Stimulated activated CD8-positive, alpha-beta memory T cell treated with anti-CD3 and anti-CD28 coated beads, Interleukin-12 subunit alpha, Interleukin-12 subunit beta, amount 100 ng/mL, for 24 hours (primary cell): ENCODE measurements around the gene KIF26A.
"Not testable (repeated sequence)": the region's sequence is repeated elsewhere in the genome, so short reads cannot be mapped to it uniquely, and the experiment has no call there.

Experiments
- DNase-seq: peaks from one replicate; pipeline ENCODE4 v3.0.0-alpha.2; 2020; ENCODE audit errors: extremely low read depth

Gene KIF26A

DNA sequence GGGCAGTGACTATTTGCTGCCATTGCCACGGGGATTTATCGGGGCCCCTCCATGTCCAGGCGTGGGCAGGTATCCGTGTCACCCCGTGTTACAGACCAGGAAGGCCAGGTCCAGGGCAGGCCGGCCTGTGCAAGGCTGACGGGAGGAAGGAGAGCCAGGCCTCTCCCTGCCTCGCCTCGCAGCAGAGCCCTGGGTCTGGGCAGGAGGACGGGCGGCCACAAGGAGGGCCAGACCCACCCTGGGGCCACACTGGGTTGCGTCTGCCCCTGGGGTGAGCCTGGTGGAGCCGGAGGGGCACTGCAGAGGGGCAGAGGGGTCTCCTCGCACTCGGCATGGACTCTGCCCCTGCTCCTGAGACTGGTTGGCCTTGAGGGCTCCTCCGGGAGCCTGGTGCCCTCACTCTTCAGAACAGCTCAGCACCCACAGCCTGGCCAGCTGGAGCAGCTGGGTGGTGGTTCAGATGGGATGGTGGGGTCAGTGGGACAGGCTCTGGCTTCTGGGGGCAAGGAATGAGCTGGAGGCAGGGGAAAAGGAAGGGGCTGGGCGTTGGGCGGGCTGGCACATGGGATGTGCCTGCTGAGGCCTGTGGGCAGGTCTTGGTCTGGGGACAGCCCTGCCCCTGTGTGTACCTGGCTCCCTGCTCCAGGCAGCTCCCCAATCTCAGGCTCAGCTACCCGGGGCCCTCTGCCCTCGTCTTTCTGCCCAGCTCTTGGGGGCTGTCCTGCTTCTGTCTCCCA lies 53.9 kb downstream of the KIF26A start:
- DNase-seq = no peak

DNA sequence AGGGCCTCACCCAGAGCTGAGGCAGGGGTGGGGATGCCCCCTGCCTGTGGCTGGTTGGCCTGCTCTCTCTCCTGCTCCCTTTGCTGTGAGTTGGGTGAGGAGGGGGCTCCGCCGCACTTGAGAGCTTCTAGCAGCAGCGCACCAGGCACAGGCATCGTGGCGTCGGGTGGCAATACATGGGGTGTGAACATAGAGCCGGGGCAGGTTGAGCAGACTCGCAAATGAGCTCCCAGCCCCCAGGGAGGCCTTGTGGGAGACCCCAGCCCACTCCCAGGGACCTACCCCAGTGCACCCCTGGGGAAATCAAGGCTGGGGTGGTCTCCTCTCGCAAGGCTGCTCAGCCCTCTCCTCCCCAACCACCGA lies 54.5 kb downstream of the KIF26A start:
- DNase-seq = no peak

DNA sequence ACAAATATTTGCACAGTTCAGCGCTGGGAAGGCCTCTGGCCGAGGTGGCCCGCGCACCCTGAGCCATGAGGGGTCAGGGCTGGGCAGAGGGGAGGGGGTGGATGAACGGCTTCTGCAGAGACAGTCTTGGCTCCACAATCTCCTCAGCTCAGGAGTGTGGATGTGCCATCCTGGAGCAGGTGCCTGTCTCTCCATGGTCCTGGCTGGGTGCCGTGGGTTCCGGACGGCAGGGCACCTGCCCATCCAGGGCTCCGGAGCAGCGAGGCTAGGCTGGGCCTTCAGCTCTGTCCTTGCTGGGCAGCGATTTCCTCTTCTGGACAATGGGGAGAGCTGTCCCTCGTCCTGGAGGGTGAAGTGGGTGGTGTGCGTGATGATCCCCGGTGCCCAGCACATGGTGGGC lies 55.6 kb downstream of the KIF26A start:
- no peak for DNase-seq

DNA sequence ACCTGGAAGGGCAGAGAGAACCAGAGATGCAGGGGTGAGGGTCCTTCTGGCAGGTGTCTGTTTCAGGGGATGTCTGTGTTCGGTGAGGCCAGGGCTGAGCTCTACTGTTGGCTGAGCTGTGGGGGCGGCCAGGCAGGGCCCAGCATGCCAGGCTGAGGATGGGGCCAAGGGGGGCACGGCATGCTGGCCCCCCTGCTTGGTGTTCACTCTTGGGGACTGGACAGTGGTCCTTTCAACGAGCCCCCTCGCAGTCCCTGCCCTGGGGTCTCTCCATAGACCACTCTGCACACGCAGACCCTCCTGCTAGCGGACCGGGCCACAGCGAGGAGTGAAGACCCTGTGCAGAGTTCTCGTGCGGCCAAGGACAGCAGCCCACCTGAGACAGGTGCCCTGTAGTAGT lies 56.3 kb downstream of the KIF26A start:
- no peak for DNase-seq

DNA sequence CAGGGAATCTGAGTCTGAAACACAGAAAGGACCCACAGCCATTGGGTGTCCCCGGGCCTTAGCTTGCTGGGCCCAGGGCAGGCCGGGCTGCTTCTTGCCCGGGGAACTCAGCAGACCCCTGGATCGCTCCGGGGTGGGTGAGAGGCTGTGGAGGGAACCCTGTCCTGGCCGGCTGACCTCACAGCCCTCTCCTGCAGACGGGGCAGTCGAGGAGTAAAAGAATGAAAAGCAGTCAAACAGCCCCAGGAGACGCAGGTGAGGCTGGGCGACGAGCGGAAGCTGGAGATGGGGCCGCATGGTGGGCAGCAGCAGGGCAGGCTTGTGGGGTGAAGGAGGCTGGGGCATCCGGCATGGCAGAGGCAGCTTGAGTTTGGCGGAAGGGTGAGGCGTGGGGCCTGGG lies 57.0 kb downstream of the KIF26A start:
- no peak for DNase-seq

DNA sequence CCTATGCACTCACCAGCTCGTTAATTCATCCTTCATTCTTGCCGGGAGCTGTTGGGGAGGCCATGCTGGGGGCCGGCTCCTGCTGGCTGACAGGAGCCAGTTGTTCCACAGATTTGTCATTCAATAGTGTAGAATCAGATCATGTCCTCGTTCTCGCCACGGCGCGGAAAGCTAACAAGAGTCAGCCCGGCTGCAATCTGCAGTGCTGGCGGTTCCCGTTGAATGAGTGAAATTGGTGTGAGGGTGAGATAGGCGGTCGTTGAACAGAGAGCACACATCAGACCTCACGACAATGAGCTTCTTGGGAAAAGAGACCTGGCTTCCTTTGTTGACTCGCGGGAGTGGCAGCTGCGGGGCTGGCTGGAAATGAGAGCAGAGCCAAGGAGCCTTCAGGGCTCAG lies 57.5 kb downstream of the KIF26A start:
- no peak for DNase-seq

DNA sequence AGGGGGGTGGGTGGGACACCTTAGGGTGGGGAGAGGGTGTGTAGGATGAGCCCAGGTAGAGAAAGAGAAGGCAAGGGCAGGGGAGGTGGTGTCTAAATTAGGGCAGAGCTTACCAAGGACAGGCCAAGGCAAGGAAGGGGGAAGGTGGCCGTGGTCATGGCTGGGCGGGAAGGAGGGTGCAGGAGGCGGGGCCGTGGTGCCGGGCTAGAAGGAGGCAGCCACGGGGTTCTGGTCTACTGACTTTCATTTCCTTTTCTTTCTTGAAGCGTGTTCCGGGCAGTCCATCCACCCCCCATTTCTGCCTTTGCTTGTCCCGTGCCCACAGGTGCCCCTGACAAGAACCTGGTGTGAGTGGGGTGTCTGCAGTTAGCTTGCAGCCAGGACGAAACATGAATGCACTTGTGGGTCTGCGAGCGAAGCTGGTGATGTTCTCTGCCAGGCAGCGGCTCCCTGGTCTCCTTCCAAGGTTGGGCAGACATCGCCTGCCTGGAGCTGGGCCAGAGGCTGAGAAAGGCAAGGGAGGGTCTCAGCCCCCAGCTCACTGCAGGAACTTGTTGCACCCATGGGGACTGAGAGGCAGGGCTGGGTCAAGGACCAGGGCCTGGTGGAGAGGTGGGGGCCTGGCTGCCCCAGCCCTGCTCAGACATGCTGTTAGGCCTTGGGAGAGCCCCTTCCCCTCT lies 58.2 kb downstream of the KIF26A start:
- no peak for DNase-seq

DNA sequence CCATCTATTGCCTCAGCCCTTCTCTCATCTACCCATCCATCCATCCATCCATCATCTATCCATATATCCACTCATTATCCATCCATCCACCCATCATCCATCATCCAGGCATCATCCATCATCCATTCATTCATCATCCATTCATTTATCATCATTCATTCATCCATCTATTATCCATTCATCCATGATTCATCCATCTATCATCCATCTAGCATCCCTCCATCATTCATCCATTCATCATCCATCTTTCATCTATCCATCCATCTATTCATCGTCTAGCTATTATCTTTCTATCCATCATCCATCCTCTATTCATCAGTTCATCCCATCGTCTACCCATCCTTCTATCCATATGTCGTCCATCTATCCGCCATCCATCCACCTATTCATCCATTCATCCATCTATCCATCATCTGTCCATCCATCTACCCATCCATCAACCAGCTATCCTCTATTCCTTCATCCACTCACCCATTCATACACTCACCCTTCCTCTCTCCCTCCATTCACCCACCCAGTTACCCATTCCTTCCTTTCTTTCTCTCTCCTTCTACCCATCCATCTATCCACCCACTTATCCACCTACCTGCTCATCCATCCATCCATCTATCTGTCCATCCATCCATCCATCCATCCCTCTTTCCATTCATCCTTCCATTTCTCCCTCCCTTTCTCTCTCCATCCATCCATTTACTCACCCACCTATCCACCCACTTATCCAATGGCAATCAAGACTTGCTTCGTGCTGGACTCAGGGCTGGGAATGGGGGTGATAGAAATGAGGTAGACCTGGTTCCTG lies 59.3 kb downstream of the KIF26A start:
- DNase-seq = no peak

DNA sequence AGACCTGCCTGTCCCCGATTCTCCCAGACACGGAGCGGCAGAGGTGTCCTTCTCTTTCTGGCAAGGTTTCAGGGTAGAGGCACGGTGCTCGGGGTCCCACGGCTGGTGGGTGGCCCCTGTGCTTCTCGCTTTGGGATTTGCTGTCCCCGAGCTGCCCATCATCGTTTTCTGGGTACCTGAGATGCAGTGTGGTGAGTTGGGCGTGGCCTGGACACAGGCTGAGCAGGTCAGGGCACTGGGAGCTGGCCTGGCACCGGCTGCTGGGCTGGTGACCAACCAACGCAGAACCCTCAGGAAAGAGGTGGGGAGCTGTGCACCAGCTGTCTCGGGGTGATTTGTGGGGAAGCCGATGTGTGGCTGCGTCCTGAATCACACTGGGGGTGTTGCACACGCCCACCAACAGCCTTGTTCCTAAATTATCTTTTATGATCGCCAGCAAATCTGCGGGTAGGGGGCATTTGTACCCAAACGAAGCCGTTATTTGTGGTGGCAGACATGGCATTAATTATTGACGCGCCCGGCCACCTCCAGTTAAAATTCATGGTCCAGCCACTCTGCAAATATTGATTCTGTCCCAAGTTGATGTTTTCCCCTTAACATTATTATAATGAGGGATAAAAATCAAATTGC lies 61.0 kb downstream of the KIF26A start:
- no peak for DNase-seq

DNA sequence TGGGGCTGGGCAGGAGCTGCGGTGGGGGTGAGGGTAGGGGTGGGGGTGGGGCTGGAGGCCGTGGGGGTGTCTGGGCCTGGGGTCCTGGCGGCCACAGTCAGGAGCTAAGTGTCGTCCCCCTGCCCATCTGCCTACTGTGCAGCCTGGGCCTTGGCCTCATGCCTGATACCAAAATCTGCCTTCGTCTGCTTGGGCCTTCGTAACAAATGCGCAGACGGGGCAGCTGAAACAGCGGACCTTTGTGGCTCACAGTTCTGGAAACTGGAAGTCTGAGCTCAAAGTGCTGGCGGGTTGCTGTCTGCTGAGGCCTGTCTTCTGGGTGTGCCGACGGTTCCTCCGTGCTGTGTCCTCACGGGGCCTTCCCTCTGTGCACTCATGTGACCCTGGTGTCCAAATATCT lies 61.7 kb downstream of the KIF26A start:
- DNase-seq = no peak

DNA sequence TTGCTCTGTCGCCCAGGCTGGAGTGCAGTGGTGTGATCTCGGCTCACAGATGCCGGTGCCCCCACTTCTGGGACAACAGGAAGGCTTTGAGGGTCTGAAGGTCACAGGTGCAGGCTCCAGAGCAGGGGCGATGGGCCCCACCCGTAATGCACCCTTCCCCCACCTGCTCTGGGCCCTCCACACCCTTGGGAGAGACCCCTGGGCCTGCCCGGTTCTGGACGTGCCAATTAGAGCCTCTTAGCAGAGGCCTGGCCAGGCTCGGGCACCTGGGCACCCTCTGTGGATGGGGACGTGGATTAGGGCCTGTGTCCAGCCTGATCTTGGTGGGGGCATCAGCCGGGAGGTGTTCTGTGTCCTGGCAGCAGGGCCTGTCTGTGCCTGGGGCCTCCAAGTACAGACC lies 62.2 kb downstream of the KIF26A start:
- DNase-seq = no peak

DNA sequence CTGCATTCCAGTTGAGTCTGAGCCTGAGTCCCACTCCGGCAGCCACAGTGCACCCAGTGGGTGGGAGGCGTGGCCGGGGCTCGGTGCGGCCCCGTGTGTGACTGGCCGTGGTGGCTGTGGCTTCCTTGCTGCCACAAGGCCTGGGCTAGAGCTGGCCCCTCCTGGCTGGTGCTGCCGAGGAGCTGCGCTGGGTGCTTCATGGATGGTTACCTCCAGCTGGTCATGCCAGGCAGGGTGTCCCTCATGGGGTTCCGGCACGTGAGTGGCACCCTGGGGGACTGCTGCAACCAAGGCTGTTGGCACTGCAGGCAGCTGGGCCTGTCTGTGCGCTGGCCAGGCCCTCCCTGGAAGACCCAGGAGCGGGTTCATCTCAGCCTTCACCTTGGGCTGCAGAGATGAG lies 62.7 kb downstream of the KIF26A start:
- no peak for DNase-seq

DNA sequence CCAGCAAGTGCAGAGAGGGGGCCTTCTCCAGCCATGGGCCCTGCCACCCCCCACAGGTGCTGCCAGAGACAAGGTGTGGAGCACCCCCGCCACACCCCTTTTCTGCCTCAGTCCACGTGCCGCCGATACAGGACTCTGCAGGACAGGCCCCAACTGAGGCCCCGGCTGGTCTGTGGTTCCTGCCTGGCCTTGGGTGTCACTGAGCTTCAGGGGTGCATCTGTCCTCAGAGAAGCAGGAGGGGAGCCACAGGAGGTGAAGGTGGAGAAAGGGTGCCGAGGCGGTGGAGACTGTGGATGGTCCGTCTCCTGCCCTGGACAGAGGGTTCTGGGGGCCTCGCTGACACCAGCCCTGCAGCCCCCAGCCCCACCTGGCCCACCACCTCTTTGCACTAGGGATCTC lies 63.1 kb downstream of the KIF26A start:
- no peak for DNase-seq

DNA sequence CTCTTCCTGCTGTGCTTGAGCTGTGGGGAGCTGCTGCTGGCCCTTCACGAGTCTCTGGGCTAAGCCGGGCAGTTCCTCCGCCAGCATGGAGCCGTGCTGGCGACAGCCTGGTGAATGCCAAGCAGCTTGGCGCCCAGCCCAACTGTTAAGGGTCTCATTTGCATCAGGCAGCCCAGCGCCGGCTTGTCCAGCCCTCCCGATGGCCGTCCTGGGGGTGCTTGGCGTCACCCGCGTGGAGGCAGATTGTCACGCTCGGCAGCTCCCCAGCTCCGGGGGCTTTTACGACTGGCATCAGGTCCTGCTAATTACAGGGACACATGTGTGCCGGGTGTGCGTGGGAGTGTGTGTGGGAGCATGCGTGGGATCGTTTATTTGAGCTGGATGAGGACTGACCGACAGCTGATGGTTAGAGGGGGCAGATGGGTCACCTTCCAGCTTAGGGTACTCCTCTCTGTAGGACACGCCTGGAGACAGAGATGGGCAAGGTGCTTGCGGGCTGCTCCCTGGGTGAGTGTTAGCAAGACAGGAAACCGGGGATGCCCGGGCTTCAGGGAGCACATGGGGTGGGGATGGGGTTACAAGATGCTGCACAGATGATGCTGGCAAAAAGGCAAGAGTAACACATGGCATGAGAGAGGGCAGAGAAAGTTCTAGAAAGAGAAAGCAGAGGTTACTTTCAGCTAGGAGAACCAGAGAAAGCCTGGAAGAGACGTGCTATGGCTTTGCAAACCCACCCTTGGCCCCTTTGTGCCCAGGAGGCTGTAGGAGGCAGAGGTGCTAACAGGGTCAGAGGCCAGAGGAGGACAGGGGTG lies 64.1 kb downstream of the KIF26A start:
- no peak for DNase-seq

DNA sequence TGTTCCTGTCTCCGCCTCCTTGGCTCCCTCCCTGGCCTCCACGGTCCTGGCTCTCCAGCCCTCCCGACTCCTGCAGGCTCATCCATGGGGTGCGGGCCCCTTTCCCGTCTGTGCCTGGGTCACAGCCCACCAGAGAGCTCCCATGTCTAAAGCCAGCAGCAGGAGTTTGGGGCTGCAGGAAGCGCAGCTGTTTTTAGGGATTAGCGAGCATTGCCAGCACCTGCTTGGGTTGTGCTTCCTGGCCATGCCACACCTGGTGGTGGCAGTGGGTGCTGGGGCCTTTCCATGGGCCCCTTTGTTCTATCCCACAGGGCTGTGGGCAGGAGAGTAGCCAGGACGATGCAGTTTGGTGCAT lies 64.7 kb downstream of the KIF26A start:
- no peak for DNase-seq

DNA sequence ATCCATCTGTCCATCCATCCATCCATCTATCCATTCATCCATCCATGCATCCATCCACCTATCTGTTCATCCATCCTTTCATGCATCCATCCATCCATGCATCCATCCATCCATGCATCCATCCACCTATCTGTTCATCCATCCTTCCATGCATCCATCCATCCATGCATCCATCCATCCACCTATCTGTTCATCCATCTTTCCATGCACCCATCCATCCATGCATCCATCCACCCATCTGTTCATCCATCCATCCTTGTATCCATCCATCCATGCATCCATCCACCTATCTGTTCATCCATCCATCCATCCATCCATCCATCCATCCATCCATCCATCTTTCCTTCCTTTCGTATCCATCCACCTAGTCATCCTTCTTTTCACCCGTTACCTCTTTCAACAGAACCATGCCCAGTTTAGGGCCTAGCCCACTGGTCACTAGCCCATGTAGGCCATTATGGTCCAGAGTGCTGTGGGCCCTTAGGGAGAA lies 66.3 kb downstream of the KIF26A start:
- no peak for DNase-seq

DNA sequence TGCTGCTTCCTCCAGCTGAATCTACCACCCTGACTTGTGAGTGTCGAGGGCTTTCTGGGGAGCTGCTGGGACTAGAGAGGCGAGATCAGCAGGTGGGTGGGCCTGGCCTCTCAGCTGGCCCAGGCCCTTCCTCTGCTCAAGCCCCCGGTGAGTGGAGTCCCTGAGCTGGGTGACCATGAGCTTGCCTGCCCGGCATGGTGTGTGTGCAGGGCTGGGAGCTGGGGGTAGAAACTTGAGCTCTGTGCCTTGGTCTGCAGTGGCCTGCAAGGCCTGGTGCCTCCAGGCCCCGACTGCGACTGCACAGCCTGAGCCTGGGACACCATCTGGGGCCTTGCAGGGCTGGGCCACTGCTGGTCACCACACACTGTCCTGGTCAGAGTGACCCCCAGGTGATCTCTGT lies 67.4 kb downstream of the KIF26A start:
- DNase-seq = no peak

DNA sequence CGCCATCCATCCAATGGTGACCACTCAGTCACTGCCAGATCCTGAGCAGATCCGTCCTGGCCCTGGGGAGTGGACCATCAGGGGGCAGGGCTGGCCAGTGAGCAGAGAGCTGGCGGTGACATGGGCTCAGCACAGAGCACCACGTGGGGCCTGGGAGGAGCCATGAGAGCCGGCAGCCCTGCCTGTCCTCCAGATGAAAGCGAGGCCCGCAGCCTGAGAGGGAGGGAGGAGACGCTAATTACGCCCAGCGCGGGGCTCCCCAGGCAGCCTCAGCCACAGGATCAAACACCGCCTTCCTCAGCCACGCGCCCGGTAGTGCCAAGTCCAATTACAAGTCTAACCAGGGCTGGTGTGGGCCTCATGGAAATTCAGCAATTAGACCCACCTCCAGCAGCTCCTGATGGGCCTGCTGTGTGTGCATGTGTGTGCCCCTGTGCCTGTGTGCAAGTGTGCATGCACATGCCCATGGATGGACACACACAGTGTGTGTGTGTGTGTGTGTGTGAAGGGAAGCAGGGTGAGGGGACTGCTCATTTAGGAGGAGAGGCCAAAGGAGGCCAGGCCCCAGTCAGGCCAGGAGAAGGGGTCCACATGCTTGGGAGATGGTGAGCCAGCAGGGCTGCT lies 68.0 kb downstream of the KIF26A start:
- DNase-seq = no peak

DNA sequence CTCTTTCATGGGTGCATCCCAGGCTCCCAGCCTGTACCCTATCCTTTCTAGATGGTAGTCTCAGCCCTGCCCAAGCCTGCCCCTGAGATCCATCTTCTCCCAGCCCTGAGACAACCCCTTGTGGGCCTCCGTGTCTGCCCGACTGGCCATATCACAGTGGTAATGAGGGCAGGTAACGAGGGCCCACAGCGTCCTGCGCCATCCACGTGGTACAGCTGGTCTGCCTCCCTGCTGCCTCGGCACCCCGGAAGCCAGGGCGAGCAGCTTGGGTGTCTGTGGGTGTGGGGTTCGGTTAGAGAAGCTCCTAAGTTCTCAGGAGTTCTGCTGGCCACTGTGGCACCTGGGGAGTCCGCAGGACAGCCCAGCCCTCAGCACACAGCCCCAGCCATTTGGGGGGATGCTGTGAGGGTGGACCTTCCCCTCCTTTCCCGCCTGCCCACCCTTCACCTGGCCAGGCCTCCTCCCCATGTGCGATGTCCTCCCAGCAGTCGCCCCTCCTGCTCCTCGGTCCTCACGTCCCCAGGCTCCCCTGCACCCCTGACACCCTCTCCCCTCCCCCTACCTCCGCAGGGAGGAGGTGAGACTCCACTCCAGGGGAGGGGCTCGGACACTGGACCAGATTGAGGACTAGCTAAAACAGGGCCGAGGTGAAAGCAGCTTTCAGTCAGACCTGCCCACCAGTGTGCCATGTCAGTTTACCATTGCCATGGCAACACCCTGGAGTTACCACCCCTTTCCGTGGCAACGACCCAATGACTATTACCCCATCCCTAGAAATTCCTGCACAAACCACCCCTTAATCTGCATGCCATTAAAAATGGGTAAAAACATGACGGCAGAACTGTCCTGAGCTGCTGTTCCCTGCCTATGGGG lies 69.0 kb downstream of the KIF26A start:
- no peak for DNase-seq

DNA sequence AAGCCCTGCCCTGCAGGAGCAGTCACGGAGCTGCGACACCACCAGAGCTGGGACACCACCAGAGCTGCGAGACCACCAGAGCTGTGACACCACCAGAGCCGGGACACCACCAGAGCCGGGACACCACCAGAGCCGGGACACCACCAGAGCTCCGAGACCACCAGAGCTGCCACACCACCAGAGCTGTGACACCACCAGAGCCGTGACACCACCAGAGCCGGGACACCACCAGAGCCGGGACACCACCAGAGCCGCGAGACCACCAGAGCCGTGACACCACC lies 69.6 kb downstream of the KIF26A start:
- DNase-seq = not testable (repeated sequence)
